HT1080 (cell line): ENCODE measurements around the gene NDUFAF3. TPM values are rescaled to one million over a fixed set of nuclear protein-coding genes. Genes with fewer than 3 reads are reported as not detected.

Source experiments
- DNase-seq: peaks from one replicate; pipeline ENCODE4 v3.0.0-alpha.2; 2015; ENCODE audit warnings: low read depth
- small RNA-seq: library from RNA; depleted of rRNA; stranded (forward); fragments of <200 nt; gene quantifications from one replicate; pipeline ENCODE3, GENCODE V24; 2014
- total RNA-seq: library from RNA; depleted of rRNA; stranded (reverse); fragments of >200 nt; shearing (Covaris generic); gene quantifications from 2 replicates; pipeline ENCODE4 v1.2.3, GENCODE V29; 2014; rRNA removed

Gene NDUFAF3
- total RNA-seq, 1 experiment from 2014 or later = 205 TPM

DNA sequence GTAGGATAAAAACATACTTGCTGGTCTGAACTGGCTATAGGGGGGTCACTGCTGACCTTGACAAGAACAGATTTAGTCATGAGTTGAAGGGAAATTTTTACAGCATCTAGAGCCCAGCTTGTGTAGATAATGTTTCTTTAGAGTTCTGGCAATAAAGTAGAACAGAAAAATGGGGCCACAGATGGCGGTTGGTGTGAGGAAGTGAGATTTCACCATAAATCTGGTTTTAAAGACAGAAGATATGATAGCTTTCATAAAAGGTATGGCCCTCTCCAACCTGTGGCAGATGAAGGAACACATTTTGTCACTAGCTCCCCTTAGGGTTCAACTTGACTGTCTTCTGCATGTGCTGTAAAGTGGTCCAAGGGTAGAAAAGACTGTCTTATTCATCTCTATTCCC is 31.6 kb downstream of the NDUFAF3 start:
- DNase-seq = no peak

DNA sequence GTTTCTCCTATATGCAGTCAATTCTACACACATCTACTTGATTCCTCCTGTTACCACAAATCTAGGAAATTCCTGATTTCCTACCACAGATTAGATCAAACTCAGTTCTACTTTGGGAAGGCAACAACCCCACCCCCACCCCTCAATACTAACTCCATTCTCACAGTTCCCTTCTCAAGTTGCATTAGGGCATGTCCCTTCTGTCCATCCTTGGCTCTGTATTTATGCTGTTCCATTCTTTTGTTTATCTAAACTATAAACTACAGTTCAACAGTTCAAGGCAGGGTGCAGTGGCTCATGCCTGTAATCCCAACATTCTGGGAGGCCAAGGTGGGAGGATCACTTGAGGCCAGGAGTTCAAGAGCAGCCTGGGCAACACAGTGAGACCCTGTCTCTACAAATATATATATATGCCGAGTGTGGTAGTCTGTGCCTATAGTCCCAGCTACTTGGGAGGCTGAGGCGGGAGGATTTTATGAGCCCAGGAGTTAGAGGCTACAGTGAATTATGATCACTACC is 32.5 kb downstream of the NDUFAF3 start:
- DNase-seq = no peak

GRCh38 chr3:49057268-49057667 is 35.3 kb downstream of the NDUFAF3 start:
- no peak for DNase-seq

GRCh38 chr3:49058011-49058410 is 36.1 kb downstream of the NDUFAF3 start:
- no peak for DNase-seq

Small RNA genes within 50 kb of the gene (small RNA-seq; reads per million reads assigned to genes)
- gene MIR191 (980 reads per million, percentile 99 among the genes with 10 or more reads in this experiment), gene MIR425 (8.5 reads per million, percentile 91 among the genes with 10 or more reads in this experiment)

Other genes with a start within 250 kb of the NDUFAF3 start
- gene PRKAR2A, start 174.2 kb upstream of the NDUFAF3 start, total RNA-seq = 34.2 and 42.6 TPM in 2 replicates
- 14.4 and 19.8 TPM in 2 replicates for gene SLC25A20, start 123.2 kb upstream of the NDUFAF3 start, total RNA-seq
- 109 and 119 TPM in 2 replicates for gene ARIH2, start 103.3 kb upstream of the NDUFAF3 start, total RNA-seq
- 8.4 and 13.4 TPM in 2 replicates for gene P4HTM, start 31.9 kb upstream of the NDUFAF3 start, total RNA-seq
- gene WDR6, start 14.7 kb upstream of the NDUFAF3 start, total RNA-seq = 87.0 and 97.2 TPM in 2 replicates
- gene DALRD3, start 3.5 kb upstream of the NDUFAF3 start, total RNA-seq = 51.6 and 64.6 TPM in 2 replicates
- gene IMPDH2, start 7.3 kb downstream of the NDUFAF3 start, total RNA-seq = 562 and 591 TPM in 2 replicates
- gene QRICH1, start 72.0 kb downstream of the NDUFAF3 start, total RNA-seq = 69.9 and 100 TPM in 2 replicates
- gene QARS1, start 82.6 kb downstream of the NDUFAF3 start, total RNA-seq = 233 and 324 TPM in 2 replicates
- 76.4 and 77.3 TPM in 2 replicates for gene USP19, start 98.7 kb downstream of the NDUFAF3 start, total RNA-seq
- gene LAMB2, start 110.9 kb downstream of the NDUFAF3 start, total RNA-seq = 96.4 and 98.1 TPM in 2 replicates
- 32.0 and 36.2 TPM in 2 replicates for gene CCDC71, start 144.2 kb downstream of the NDUFAF3 start, total RNA-seq
- 3.2 and 5.1 TPM in 2 replicates for gene KLHDC8B, start 149.5 kb downstream of the NDUFAF3 start, total RNA-seq